NCI-H1436 (cell line): Measurements from ENCODE around the gene MYO18A.
"Not testable (repeated sequence)": the region's sequence is repeated elsewhere in the genome, so short reads cannot be mapped to it uniquely, and the experiment has no call there.

Source experiments
- DNase-seq: peaks from one replicate; lab custom pipeline; 2025; lab: John Stamatoyannopoulos, UW

Gene MYO18A

GRCh38 chr17:29102741-29103181 lies 77.4 kb downstream of the MYO18A start:
- no peak for DNase-seq

DNA sequence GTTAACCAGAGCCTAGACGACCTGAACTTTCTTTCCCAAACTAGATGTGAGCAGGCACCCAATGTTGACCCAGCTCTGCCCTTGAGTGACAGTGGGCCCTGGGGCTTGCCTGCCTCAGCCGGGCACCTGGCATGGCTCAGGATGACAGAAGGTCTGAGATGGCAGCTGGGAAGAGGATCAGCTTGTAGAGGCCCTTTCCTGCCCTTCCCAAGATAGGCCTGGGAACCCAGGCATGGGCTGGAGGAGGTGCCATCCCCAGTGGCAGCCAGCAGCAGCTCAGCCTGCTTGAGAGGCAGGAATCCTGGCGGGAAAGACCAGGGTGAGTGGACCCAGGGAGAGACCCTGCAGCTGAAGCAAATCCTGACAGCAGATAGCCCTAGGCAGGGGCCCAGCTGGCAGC lies 78.2 kb downstream of the MYO18A start:
- DNase-seq, result no peak

- no peak for DNase-seq
These were observed 79.9 kb downstream of the MYO18A start for GRCh38 chr17:29100296-29100695.

DNA sequence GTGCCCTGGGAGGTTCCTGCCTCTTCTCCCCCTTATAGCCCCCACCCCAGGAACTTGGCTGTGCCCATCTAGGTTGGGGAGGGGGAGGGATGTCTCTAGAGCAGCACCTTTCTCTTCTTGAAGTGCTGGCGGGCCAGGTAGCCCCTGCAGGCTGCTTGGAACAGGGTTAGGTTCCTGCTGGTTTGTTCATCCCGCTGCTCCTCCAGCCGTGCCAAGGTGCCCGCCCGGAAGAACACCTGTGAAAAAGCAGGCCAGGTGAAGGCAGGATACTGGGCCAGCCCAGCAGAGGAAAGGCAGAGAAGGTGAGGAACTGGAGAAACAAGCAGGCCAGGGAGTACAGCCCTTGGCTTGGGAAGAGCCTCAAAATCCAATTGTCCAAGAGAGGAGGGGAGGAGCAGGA lies 80.7 kb downstream of the MYO18A start:
- no peak for DNase-seq

GRCh38 chr17:29096094-29096493 lies 84.1 kb downstream of the MYO18A start:
- DNase-seq, result peak; percentile 7

DNA sequence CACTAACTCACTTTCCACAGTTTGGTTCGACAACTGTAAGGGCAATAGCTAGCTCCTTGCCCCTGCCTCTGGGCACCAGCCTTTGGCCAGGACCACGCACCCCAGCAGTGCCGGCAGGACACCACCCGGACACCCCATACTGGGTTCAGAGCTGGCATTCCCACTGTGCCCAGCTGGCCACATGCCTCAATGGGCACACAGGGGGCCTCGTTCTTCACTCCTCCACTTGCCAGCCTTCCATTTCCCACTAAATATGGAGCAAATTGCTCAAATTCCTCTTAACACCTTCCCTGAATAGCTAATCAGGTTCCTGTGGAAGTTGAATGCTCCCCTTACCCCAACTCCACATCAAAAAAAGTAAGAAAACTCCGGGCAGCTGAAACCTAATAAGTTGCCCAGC lies 84.8 kb downstream of the MYO18A start:
- no peak for DNase-seq

- DNase-seq, result no peak
These were observed 86.0 kb downstream of the MYO18A start for GRCh38 chr17:29094101-29094708.

GRCh38 chr17:29093090-29093871 lies 86.9 kb downstream of the MYO18A start:
- no peak for DNase-seq

- DNase-seq, result peak; percentile 50
These were observed 88.5 kb downstream of the MYO18A start for GRCh38 chr17:29091606-29092289.

DNA sequence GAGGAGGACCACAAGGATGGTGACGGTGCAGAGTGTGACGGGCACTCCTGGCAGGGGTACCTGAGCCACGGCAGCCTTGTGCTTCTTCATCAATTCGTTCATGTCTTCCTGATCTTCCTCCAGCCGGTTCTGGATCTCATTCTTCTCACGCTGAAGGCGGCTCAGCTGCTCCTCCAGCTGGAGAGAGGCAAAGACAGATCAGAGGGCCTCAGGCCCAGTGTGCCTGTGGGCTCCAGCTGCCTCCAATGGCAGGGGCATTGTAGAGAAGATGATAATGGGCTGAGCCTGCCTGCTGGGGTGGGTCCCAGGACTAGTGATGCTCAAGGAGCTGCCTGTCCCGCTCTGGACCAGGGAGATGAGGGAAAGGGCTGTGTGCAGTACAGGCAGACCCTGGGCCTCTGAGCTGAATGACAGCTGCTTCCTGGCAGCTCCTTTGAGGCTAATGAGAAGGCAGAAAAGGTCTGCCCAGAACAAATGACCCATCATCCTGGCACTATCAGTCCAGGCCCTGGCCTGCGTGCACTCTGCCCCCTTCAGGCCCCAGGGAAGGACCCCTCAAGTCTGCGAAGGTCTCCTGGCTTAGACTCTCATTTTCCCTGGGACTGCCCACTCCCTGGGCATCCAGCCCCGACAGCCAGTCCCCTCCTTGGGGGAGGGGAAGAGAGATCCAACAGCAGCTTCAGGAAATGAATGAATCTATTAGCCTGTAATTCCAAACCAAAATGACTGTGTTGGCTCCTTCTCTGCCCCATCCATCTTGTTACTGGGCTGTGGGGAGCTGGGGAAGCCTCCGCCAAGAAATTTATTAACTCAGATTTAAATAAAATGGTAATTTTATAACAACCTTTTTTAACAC lies 89.2 kb downstream of the MYO18A start:
- DNase-seq, result no peak

DNA sequence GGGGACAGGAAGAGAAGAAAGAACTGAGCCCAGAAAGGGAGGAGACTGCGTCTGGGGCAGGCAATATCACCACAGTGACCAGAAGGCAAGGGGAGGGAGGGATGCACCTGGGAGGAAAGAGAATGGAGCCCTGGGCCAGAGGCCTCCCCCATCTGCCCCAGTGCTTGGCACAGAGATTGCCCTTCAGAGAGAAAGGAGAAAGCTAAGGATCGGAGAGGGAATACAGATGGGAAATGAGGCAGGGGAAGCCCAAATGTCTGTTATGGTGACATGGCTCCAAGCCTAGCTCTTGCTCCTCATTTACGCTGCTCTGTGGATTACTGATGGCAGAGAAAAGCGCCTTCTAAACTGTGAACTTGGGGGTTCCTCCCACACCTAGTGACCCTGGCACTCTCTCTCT lies 90.1 kb downstream of the MYO18A start:
- no peak for DNase-seq

DNA sequence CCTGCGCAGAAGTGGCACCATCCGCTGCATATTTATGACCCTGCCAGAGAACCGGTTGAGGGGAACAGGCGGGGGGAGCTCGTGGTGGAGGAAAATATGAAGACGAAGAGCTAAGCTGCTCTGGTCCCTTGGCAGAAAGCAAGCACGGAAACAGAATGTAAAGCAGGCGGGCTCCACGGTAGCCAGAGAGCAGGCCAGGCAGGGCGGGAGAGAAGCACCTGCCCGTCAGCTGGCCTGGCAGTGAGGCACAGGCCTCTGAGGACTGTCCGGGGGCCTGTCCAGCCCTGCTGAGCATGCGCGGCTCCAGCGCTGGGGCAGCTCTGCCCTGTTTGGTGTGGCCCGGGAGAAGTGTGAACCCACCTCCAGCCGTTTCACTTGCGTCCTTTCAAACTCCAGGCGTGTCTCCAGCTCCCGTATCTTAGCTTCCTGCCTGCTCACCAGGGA lies 90.6 kb downstream of the MYO18A start:
- no peak for DNase-seq

DNA sequence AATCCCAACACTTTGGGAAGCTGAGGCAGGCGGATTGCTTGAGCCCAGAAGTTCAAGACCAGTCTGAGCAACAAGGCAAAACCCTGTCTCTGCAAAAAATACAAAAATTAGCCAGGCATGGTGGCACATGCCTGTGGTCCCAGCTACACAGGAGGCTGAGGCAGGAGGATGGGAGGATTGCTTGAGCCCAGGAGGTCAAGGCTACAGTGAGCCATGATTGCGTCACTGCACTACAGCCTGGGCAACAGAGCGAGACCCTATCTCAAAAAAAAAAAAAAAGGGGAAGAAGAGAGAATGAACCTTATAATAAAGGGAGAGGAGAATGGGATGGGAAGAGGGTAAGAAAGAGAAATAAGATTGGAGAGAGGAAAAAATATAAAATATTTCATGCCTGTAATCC lies 91.4 kb downstream of the MYO18A start:
- DNase-seq, result not testable (repeated sequence)

- DNase-seq, result no peak
These were observed 93.4 kb downstream of the MYO18A start for GRCh38 chr17:29086628-29087332.

- DNase-seq, result peak; percentile 13
These were observed 95.0 kb downstream of the MYO18A start for GRCh38 chr17:29085223-29085622.

DNA sequence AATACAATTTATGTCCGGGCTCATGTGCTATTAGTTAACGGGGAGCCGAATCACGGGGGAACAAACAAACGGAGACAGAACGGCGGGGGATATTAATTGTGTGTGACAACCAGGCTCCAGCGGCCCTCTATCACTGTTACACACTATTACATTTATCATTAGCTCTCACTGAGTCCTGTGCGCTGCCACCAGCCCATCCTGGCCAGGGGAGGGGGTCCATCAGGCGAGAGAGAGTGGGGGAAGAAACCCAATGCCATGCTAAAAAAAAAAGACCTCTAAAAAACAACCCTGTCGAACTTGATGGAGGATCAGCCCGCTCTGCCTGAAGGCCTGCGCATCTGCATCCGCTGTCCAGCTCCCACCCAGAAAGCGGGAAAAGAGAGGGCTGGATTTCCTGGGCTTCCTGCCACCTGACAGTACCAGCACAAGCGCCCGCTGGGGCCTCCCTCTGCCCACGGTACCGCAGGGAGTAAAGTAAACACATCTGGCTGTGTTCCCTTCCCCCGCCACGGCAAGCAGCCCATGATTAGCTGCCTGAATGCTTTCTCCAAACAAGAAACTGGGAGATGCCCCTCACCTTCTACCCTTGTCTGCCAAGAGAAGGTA lies 95.6 kb downstream of the MYO18A start:
- peak; percentile 36 for DNase-seq

- no peak for DNase-seq
These were observed 99.2 kb downstream of the MYO18A start for GRCh38 chr17:29080965-29081364.

- no peak for DNase-seq
These were observed 99.9 kb downstream of the MYO18A start for GRCh38 chr17:29080323-29080722.

DNA sequence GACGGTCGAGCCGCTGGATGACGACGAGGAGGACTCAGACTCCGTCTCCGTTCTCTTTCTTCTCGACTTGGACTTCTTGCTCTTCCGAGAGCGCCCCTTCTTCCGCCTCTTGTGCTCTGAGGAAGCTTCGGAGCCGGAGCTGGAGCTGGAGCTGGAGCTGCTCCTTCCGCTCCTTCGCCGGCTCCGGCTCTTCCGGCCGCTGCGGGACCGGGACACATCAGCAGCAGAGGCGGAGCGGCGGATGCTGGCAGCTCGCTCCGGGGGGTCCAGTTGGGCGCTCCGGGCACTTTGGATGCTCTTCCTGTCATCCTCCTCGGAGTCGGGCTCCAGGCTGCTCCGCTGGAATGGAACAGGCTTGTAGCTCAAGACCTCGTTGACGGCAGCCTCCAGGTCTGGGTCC lies 100.3 kb downstream of the MYO18A start:
- no peak for DNase-seq

GRCh38 chr17:29079433-29079832 lies 100.8 kb downstream of the MYO18A start:
- DNase-seq, result no peak
